Mesothelial cell of epicardium (in vitro differentiated cells): Measurements from ENCODE around the gene SAP30L. TPM values are rescaled to one million over a fixed set of nuclear protein-coding genes. Genes with fewer than 3 reads are reported as not detected.

Experiments
- DNase-seq, 2 experiments: peaks; one replicate each; pipeline ENCODE4 v3.0.0; 2021; ENCODE audit warnings: low spot score in 2 of 2; ENCODE audit not compliant: unreplicated experiment in 2 of 2
- H3K27ac Mint-ChIP-seq: 2 replicates; pipeline ENCODE4 v1.8.0; 2021; ENCODE audit warnings: mixed read lengths
- H3K27me3 Mint-ChIP-seq: 2 replicates; pipeline ENCODE4 v1.8.0; 2021; ENCODE audit warnings: low read depth, mixed read lengths
- H3K36me3 Mint-ChIP-seq: 2 replicates; pipeline ENCODE4 v1.8.0; 2021; ENCODE audit warnings: mixed read lengths
- H3K4me1 Mint-ChIP-seq: 2 replicates; pipeline ENCODE4 v1.8.0; 2021; ENCODE audit warnings: mixed read lengths
- H3K4me3 Mint-ChIP-seq: 2 replicates; pipeline ENCODE4 v1.8.0; 2021; ENCODE audit warnings: mild to moderate bottlenecking, moderate library complexity, mixed read lengths
- H3K9me3 Mint-ChIP-seq: 2 replicates; pipeline ENCODE4 v1.8.0; 2021; ENCODE audit warnings: mixed read lengths
- total RNA-seq: library from RNA; stranded (reverse); gene quantifications from 3 replicates; pipeline ENCODE4 v1.2.1, GENCODE V29; 2021
- TF ChIP-seq, protein P1 (sequence below): fragments of 200-600 bp; sonication (generic); IDR thresholded peaks from one replicate; pipeline ENCODE4 v1.5.0; 2021; ENCODE audit warnings: antibody characterized with exemption; ENCODE audit not compliant: unreplicated experiment

Gene SAP30L
- total RNA-seq, 1 donor from 2014 or later = 36.2 TPM

DNA sequence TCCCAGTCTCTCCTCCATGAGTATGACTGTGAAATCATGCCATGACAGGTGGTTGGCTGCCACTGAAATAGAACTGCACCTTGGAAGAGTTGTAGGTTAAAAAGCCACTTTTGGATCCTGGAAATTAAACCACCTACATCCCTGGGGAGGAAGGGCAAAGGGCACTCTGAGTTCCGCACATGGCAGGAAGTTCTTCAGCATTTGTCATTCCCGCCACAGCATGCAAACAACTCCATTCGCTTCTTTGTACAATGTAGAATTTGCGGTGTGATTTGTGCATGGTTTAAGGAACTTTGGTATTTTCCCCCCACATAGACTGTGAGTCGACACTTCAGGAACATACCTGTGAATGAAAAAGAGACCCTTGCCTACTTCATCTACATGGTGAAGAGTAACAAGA, 9.8 kb downstream of the SAP30L start:
- no peak for DNase-seq
- Mint-ChIP-seq H3K36me3 (peaks cover 39% of the 10 kb centered on the region), H3K27ac (no peak overlapping the region), H3K4me3 (no peak overlapping the region), H3K9me3 (no peaks in the 10 kb centered on the region), H3K4me1 (no peaks in the 10 kb centered on the region), H3K27me3 (no peaks in the 10 kb centered on the region)
- TF ChIP-seq, protein P1, sequence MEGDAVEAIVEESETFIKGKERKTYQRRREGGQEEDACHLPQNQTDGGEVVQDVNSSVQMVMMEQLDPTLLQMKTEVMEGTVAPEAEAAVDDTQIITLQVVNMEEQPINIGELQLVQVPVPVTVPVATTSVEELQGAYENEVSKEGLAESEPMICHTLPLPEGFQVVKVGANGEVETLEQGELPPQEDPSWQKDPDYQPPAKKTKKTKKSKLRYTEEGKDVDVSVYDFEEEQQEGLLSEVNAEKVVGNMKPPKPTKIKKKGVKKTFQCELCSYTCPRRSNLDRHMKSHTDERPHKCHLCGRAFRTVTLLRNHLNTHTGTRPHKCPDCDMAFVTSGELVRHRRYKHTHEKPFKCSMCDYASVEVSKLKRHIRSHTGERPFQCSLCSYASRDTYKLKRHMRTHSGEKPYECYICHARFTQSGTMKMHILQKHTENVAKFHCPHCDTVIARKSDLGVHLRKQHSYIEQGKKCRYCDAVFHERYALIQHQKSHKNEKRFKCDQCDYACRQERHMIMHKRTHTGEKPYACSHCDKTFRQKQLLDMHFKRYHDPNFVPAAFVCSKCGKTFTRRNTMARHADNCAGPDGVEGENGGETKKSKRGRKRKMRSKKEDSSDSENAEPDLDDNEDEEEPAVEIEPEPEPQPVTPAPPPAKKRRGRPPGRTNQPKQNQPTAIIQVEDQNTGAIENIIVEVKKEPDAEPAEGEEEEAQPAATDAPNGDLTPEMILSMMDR = no peak

DNA sequence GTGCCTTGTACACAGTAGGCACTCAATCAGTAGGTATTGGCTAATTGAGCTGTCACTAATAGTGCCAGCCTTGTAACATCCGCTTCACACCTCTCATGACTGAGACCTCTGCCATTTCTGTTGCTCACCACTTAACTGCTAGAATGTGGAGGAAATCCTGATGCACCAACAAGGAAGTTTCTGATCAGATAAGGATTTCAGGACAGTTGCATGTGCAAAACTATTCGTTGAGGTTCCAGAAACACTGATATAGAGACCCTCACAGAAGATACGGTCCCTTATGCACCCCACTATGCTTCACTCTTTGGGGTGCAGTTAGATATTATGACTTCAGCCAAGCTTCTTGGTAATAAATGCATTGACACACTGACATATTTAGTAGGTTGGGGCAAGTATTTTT, 10.7 kb downstream of the SAP30L start:
- no peak for DNase-seq
- TF ChIP-seq, protein P1 = no peak
- Mint-ChIP-seq H3K27me3 (no peaks in the 10 kb centered on the region), H3K4me3 (no peak overlapping the region), H3K4me1 (no peaks in the 10 kb centered on the region), H3K9me3 (no peaks in the 10 kb centered on the region), H3K36me3 (peaks cover 39% of the 10 kb centered on the region), H3K27ac (no peak overlapping the region)

DNA sequence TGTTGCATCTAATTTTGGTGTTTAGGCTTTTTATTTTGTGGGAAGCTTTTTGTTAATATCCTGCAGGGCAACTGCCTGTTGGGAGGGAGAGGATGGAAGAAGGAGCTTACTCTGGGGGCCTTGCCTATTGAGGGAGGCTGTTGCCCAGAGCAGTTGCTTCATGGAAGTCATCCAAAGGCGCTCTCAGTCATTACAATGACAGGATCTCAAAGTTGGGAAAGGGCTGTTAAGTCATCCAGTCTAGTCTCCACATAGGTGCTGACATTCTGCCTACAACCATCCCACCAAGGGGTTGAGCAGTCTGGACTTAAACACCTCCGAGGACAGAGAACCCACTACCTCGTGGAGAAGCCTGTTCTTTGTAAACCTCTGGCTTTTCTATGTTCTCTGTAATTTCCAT, 13.2 kb downstream of the SAP30L start:
- H3K9me3 Mint-ChIP-seq = no peaks in the 10 kb centered on the region
- peaks cover 27% of the 10 kb centered on the region for H3K36me3 Mint-ChIP-seq
- H3K4me1 Mint-ChIP-seq = no peaks in the 10 kb centered on the region
- H3K27me3 Mint-ChIP-seq = no peaks in the 10 kb centered on the region
- no peak overlapping the region for H3K27ac Mint-ChIP-seq
- no peak overlapping the region for H3K4me3 Mint-ChIP-seq
- no peak for DNase-seq
- TF ChIP-seq, protein P1 = no peak

DNA sequence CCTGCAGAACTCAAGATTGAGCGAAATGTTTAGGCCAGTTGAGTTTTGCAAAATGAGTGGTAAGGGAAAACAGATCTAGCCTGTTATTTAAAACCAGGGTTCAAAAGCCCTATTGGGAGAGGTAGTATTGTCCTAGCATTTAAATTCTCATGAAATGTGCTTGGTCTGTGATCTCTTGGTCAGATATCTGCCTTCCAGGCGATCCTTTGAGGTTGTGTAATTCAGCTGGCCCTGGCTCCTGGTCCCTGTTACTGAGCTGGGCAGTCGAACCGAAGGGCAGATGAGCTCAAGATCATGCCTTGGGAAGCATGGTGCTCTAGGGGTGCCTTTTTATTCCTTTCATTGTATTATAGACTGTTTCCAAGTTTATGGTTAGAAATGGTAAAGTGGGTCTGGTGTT, 14.4 kb downstream of the SAP30L start:
- no peaks in the 10 kb centered on the region for H3K27me3 Mint-ChIP-seq
- DNase-seq = no peak
- no peaks in the 10 kb centered on the region for H3K4me1 Mint-ChIP-seq
- H3K27ac Mint-ChIP-seq = no peak overlapping the region
- TF ChIP-seq, protein P1 = no peak
- H3K9me3 Mint-ChIP-seq = no peaks in the 10 kb centered on the region
- H3K4me3 Mint-ChIP-seq = no peak overlapping the region
- peaks cover 21% of the 10 kb centered on the region for H3K36me3 Mint-ChIP-seq

DNA sequence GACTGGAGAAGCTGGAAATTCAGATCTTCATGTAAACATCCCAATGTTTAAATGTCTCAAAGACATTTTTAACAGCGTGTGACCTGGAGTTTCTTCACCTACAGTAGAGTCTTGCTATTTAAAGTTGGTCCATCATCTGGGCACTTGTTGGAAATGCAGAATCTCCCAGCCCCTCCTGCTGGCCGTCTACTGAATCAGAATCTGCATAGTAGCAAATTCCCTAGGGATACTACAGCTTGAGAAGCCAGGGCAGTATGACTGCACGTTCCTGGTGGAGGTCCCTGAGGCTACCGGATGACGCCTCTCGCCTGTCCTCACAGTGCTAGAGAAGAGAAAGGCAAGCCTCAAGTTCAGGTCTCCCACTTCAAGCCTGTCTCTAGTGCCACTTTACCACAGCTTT, 15.7 kb downstream of the SAP30L start:
- Mint-ChIP-seq H3K36me3 (peaks cover 12% of the 10 kb centered on the region), H3K9me3 (no peaks in the 10 kb centered on the region), H3K27ac (no peak overlapping the region), H3K4me3 (no peak overlapping the region), H3K27me3 (no peaks in the 10 kb centered on the region), H3K4me1 (peaks cover 8% of the 10 kb centered on the region)
- TF ChIP-seq, protein P1 = no peak
- no peak for DNase-seq

DNA sequence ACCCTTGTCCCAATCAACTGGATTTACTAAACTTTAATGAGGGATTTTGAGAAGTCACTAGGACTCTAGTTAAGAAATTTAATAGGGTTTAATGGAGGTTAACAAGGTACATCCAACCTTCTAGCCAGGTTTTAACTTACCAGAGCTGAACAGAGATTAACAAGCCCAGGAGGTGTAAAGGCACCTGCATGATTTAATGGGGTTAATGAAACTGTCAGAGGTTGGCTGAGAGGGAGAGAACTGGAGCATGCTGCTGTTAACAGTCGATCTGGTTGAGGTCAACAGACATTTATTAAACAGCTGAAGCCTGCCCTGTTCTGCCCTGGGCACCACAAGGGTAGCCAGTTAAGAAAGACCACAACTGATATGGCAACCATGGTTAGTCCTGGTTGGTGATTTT, 18.6 kb downstream of the SAP30L start:
- Mint-ChIP-seq H3K27me3 (no peaks in the 10 kb centered on the region), H3K36me3 (no peaks in the 10 kb centered on the region), H3K4me3 (no peak overlapping the region), H3K9me3 (no peaks in the 10 kb centered on the region), H3K4me1 (peaks cover 15% of the 10 kb centered on the region), H3K27ac (no peak overlapping the region)
- TF ChIP-seq, protein P1 = no peak
- no peak for DNase-seq
